ENCODE results near the gene LBX2.

Gene LBX2

DNA sequence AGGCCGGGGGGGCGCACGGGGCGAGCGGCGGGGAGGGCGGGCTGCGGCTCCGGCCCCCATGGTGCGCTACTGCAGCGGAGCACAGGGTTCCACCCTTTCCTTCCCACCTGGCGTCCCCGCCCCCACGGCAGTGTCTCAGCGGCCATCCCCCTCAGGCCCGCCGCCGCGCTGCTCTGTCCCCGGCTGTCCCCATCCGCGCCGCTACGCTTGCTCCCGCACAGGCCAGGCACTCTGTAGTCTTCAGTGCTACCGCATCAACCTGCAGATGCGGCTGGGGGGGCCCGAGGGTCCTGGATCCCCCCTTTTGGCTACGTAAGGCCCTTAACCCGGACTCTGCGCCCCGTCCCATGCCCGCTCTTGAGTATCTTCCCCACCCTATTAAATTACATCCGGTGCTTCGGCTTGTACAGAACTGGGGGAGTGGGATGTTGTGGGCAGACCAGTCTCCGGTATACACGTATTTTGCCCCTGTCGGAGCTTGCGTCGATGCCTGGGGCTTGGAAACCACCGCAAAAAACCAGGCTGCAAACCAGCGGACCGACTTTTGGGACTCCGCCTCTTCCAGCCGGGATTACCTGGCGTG, 41.8 kb downstream of the LBX2 start:
- in situ Hi-C loops (cut with MboI; ENCODE audit: low sequenced_read_pairs, unreplicated experiment) = no loop called here
- TF ChIP-seq CTCF (IDR thresholded peaks at IDR 0.05; ENCODE audit: borderline replicate concordance, control extremely low read depth, extremely low read depth, insufficient read depth, missing control alignments) = no peak
- DNase-seq (ENCODE audit: low spot score) = peak; percentile 81

- no peak for DNase-seq (ENCODE audit: low spot score)
- in situ Hi-C loops (cut with MboI; ENCODE audit: low sequenced_read_pairs, unreplicated experiment) = no loop called here
Observed at GRCh38 chr2:74457129-74457548, 42.3 kb downstream of the LBX2 start.

DNA sequence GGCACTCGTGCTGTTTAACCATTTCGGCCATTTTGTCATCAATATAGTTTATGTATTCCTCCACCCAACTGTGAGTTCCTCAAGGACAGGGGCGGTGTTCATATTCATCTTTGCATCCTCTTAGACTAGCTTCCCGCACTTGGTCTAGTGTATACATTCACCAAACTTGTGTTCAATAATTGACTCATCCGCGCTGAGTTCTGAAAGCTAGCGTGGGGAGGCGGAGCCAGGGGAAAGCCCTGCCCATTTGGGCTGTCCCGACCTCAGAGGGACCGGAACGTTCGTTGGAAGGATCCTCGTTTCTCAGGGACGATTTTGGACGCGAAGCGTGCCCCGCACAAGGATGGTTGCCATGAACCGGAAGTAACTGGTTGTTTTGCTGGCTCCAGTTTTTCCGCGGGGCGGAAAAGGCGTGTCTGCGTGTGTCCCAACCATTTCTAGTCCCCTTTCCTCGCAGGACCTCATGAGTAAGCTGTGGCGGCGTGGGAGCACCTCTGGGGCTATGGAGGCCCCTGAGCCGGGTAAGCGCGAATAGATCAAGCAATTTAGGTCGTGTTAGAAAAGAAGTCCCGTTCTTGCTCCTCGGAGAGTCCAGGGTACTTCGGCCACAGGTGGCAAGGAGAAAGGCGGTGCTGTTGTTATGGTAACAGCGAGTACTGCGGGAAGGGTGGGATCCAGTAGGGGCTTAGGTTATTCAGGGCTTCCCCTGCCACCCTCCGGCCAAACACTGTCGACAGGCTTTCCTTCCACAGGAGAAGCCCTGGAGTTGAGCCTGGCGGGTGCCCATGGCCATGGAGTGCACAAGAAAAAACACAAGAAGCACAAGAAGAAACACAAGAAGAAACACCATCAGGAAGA, 44.5 kb downstream of the LBX2 start, which contains the start of gene INO80B:
INO80B (plus strand) TSS at position 434 of the 858 bp plus-strand sequence; CDS start at position 464, 30 bp downstream.
- in situ Hi-C loops (cut with MboI; ENCODE audit: low sequenced_read_pairs, unreplicated experiment) = no loop called here
- TF ChIP-seq CTCF (IDR thresholded peaks at IDR 0.05; ENCODE audit: borderline replicate concordance, control extremely low read depth, extremely low read depth, insufficient read depth, missing control alignments) = no peak
- DNase-seq (ENCODE audit: low spot score) = peak; percentile 88

More at GRCh38 chr2:74457129-74457548, 42.3 kb downstream of the LBX2 start:
- no peak for TF ChIP-seq CTCF (IDR thresholded peaks at IDR 0.05; ENCODE audit: borderline replicate concordance, control extremely low read depth, extremely low read depth, insufficient read depth, missing control alignments)

GRCh38 chr2:74450570-74451190, 48.7 kb downstream of the LBX2 start:
- DNase-seq (ENCODE audit: low spot score) = no peak
- in situ Hi-C loops (cut with MboI; ENCODE audit: low sequenced_read_pairs, unreplicated experiment) = no loop called here
- TF ChIP-seq CTCF (IDR thresholded peaks at IDR 0.05; ENCODE audit: borderline replicate concordance, control extremely low read depth, extremely low read depth, insufficient read depth, missing control alignments) = no peak

DNA sequence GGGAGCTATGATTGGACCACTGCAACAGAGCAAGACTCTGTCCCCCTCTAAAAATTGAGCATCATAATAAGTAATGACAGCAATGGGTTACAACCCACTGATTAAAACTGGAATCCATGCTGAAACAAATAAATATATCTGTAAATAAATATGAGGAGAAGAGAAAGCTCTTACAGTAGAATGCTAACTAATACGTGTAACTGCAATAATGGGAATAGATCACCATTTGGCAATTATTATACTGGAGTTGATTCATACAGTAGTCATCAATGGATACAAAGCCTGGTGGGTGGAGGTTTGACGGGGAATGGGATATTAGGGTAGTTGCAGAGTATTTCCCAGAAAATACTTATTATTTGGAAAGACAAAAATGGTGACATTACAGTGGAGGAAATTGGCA, 50.6 kb downstream of the LBX2 start:
- DNase-seq (ENCODE audit: low spot score) = no peak
- in situ Hi-C loops (cut with MboI; ENCODE audit: low sequenced_read_pairs, unreplicated experiment) = no loop called here
- TF ChIP-seq CTCF (IDR thresholded peaks at IDR 0.05; ENCODE audit: borderline replicate concordance, control extremely low read depth, extremely low read depth, insufficient read depth, missing control alignments) = no peak
